HG03442 (cell line): ENCODE data around the gene LYAR.
A peak's percentile ranks its signal among the peaks of the same experiment; 100 is the strongest.

Experiments used
- ATAC-seq: cut with Tn5 transposase; IDR thresholded peaks from one replicate; pipeline ENCODE4 v1.9.1; 2021; ENCODE audit warnings: mild to moderate bottlenecking, moderate library complexity; ENCODE audit not compliant: unreplicated experiment

Gene LYAR, protein sequence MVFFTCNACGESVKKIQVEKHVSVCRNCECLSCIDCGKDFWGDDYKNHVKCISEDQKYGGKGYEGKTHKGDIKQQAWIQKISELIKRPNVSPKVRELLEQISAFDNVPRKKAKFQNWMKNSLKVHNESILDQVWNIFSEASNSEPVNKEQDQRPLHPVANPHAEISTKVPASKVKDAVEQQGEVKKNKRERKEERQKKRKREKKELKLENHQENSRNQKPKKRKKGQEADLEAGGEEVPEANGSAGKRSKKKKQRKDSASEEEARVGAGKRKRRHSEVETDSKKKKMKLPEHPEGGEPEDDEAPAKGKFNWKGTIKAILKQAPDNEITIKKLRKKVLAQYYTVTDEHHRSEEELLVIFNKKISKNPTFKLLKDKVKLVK

DNA sequence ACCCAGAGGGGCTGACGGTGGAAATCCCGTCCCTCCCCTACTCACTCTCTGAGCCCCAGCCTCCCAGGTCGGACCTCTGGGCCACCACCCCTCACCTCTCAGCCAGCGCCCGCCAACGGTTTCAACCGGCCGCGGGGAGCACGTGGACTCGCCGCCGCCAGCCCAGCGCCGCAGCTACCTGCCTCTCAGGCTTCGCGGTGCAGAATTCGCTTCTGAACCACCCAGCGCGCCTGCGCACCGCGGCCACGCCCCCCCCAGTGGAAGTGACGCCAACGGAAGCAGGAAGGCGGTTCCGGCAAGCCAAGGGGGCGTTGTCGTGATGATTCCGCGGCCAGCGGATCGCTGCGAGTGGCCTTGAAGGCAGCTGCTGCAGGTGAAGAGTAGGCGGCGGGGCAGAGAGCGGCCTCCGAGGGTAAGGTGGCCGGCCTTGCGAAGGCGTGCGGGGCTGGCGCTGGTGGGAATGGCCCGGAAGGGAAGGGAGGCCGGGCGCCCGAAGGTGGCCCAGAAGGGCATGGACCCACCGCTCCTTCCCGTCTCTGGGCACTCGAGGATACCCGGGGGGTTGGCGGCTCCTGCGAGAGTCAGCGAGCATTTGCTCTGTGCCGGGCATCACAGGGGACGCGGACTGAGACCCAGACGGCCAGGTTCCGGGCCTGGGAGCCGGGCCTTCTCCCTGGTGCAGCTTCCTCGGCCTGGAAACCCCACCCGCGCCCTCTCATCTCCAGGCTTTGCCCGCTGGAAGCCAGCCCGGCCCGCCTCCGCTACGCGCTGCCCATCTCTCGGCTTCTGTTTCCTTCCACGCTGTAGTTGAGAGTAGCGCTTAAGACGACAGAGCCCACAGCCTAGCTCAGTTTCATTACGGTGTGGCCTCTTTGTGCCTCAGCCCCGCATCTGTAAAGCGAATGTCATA, at the start of gene LYAR, which contains the start of gene ZBTB49:
Gene LYAR (minus strand): TSS at position 214 of the 910 bp plus-strand sequence. CDS start 6,412 bp downstream, outside the sequence.
Gene ZBTB49 (plus strand): TSS at position 311 of the 910 bp plus-strand sequence. CDS start 9,695 bp downstream, outside the sequence.
- ATAC-seq, result peak; percentile 88

DNA sequence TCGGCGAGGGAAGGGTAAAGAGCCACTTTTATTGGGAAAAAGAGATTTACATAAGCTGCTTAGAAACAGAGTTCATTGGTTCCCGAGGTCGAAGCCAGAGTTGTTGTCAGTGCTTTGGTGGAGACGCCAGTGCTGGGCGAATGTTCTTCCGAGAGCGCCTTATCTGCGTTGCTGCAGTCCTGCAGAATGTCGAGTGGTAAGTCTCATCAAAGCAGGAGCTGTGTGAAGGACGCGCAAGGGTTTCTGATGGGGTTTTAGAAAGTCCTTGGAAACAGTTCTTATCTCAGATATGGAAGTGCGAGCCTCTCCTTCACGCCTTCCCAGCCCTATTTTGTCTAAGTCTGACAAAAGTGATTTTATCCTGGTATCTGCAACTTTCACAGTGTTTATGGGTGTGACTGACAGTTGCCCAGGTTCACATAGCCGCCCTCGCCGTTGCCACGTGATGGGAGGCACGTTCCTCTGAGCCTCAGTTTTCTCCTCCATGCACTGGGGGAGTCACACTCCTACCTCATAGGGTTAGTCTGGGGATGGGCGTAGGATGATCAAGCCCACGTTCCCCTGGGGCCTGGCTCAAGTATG, 49.6 kb upstream of the LYAR start:
- no peak for ATAC-seq

GRCh38 chr4:4338210-4339001, 48.5 kb upstream of the LYAR start:
- ATAC-seq, result no peak

DNA sequence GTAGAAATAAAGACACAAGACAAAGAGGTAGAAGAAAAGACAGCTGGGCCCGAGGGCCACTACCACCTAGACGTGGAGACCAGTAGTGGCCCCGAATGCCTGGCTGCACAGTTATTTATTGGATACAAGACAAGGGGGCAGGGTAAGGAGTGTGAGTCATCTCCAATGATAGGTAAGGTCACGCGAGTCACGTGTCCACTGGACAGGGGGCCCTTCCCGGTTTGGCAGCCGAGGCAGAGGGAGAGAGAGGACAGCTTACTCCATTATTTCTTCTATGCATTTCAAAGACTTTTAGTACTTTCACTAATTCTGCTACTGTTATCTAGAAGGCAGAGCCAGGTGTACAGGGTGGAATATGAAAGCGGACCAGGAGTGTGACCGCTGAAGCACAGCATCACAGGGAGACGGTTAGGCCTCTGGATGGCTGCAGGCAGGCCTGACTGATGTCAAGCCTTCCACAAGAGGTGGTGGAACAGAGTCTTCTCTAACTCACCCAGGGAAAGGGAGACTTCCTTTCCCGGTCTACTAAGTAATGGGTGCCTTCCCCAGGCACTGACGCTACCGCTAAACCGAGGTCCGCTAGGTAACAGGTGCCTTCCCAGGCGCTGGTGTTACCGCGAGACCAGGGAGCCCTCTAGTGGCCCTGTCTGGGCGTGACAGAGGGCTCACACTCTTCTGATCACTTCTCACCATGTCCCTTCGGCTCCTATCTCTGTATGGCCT, 45.0 kb upstream of the LYAR start:
- ATAC-seq, result no peak

GRCh38 chr4:4333265-4333706, 43.3 kb upstream of the LYAR start:
- ATAC-seq, result no peak

- ATAC-seq, result no peak
These were observed 42.6 kb upstream of the LYAR start for GRCh38 chr4:4332529-4332928.

GRCh38 chr4:4330794-4331193, 40.8 kb upstream of the LYAR start:
- ATAC-seq, result no peak

GRCh38 chr4:4329496-4329895, 39.5 kb upstream of the LYAR start:
- no peak for ATAC-seq

DNA sequence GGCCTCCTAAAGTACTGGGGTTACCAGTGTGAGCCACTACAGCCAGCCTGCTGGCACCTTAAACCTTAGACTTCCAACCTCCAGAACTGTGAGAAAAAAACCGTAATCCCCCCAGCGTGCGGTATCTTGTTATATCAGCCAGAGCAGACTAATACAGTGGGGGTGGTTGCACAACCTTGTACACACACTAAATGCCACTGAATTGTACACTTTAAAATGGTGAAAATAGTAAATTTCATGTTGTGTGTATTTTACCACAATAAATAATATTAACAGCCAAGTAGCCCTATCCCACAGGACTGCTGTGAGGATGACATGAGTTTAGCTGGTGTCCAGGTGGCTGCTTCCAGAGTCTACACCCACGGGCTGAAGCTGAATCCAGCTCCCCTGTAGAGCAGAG, 38.9 kb upstream of the LYAR start:
- no peak for ATAC-seq

DNA sequence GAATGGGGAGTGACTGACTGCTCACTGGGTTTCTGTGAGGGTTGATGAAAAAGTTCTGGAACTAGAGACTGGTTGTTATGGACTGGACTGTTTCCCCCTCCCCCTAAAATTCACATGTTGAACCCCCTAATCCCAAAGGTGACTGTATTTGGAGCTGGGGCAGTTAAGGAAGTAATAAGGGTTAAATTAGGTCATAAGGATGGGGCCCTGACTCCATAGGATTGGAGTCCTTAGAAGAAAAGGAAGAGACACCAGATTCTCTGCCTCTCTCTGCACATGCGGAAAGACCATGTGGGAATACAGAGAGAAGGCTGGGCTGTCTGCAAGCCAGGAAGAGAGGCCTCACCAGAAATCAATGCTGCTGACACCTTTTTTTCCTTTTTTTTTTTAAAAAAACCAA, 38.3 kb upstream of the LYAR start:
- ATAC-seq, result no peak

- ATAC-seq, result no peak
These were observed 37.7 kb upstream of the LYAR start for GRCh38 chr4:4327652-4328121.

- ATAC-seq, result no peak
These were observed 36.2 kb upstream of the LYAR start for GRCh38 chr4:4326166-4326565.

DNA sequence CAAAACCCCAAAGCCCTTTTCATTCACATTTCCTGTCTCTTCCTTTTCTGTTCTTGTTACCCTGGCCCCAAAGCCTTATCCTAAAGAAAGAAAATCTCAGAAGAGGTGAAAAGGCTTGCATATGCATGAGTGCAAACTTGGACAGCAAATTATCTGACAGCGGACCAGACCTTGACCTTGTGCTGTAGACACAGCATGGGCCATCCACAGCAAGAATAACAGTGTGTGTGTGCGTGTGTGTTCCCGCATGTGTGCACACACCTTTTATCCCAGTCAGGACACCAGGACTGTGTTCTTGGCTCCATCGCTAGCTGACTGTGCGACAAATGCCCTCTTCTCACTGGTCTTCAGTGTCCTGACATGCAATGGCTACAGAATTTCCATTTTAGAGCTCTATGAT, 35.4 kb upstream of the LYAR start:
- ATAC-seq, result no peak

DNA sequence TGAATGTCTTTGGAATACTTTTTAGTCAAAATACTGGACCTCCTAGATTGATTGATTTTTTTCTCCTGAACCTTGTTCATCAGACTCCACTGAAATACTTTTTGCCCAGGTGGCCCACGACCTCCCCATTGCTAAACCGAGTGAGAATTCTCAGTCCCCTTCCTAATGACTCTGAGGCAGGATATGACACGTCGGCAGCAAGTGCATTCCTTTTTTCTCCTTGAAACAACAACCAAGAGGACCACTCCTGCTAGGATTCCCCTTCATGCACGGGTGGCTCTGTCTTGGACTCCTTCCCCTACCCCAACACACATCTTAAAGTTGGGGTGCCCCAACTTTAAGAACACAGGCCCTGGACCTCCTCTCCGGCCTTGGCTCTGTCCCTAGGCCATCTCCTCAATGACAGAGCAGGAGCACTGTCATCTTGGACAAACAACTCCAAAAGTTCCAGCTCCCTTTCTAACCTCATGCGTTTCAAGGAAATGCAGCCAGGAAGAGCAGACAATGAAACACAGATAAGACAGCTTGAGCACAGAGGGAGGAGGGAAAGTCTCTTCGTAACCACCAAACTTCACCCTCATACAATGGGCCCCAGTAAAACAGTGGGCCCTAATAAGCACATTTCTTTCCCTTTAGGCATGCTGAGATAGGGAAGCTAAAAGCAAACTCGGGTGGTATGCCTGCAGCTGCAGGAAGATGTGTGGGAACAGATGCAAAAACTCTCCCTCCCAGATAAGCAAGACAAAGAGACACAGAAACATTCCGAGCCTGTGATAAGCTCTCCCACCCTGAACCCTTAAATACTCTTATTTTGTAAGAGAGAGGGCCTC, 34.0 kb upstream of the LYAR start:
- ATAC-seq, result no peak

DNA sequence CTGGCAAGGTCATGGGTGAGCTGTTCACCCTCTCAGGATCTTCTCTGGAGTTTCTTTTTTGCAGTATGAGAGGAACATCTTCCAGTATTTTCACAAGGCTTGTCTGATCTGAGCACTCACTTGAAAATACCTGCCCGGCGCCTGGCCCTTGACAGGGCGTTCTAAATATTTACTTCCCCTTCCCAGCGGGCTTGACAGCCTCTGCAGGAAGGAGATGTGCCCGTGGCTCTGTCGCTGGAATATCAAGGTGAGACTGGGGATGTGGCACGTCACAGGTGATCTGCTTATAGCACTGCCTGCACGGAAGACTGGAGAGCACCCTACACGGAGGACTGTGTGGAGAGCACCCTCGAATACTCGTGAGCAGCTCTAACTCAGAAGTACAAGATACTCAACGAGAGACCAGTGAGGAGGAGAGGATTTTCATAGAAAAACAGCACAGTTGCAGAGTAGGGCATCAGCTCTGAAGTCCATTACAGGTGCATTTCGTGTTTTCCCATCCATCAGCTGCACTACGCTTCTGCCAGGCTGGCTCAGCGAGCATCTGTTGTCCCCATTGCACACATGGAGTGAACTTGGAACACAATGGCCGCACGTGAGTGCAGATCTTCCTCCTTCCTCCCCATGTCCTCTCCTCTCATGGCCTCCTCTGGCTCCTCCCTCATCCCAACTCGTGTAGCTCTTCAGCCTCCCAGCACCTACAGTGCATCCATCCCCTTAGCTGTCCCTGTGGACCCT, 32.2 kb upstream of the LYAR start:
- ATAC-seq, result no peak

DNA sequence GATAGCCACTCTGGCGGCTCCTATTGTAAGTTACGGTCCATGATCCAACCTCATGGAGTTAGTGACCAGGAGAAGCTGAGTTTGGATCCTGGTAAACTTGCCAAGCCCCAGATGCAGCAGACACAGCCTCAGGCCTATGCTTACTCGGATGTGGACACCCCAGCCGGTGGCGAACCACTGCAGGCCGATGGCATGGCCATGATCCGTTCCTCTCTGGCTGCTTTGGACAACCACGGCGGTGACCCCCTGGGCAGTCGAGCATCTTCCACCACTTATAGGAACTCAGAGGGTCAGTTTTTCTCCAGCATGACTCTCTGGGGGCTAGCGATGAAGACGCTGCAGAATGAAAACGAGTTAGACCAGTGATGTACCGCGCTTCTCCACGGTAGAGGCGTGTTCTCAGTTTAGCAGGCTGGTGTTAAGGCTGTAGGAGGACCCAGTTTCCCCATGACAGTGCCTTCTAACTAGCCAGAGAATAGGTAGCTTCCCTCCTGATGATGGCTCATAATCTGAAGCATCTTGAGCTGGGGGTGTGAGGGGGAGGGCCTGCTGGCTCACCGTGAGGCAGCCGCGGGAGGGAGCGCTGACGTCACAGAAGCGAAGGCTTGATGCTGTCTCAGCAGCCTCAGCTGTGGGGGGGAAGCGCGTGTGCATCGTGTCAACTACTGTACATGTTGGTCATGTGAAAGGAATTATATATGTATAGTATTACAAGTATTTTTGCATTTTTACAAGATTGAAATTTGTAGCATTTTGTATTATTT, 31.2 kb upstream of the LYAR start:
- no peak for ATAC-seq

- ATAC-seq, result no peak
These were observed 30.6 kb upstream of the LYAR start for GRCh38 chr4:4320528-4320927.
